ENCODE measurements around the gene DDX10. TPM values are rescaled to one million over a fixed set of nuclear protein-coding genes. Genes with fewer than 3 reads are reported as not detected.

DDX10 gene
- total and polyA plus RNA-seq, 2 experiments from 2014 or later = 32.4 to 37.8 TPM

DNA sequence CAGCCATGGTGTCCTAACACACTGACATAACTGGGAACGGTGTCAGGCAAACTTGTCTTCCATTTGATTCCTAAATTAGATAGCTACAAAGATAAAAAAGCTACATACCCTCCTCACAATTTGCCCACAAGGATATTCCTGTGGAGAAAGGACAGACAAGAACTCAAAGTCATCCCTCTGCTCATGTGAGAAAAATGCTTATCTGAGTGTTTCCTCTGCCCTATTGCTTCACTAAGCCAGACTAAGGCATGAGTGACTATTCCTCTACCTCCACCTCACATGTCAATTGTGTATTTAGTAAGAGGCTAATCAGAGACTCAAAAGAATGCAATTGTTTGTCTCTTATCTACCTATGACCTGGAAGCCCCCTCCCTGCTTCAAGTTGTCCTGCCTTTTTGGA is 247.7 kb downstream of the DDX10 start:
- no peak for TF ChIP-seq ZNF114 (CRISPR knock-in tag; IDR thresholded peaks at IDR 0.05)
- no peak overlapping the region for H3K4me3 Mint-ChIP-seq

GRCh38 chr11:108913204-108913603 is 248.3 kb downstream of the DDX10 start:
- Histone ChIP-seq H3K4me3 (no peak overlapping the region), H3K27me3 (ENCODE audit: insufficient read depth) (no peaks in the 10 kb centered on the region), H3K4me1 (ENCODE audit: insufficient read depth) (peaks cover 5% of the 10 kb centered on the region), H4K20me1 (replicated peaks; ENCODE audit: insufficient read depth) (no peaks in the 10 kb centered on the region), H3K36me3 (ENCODE audit: insufficient read depth) (no peaks in the 10 kb centered on the region; the same call in 1 of the 2 replicates), H3K27ac (ENCODE audit: low read depth) (no peak overlapping the region), H3K4me2 (no peak overlapping the region), H2AFZ (no peak overlapping the region), H3K79me2 (replicated peaks; ENCODE audit: insufficient read depth) (no peaks in the 10 kb centered on the region), H3K9me2 (ENCODE audit: insufficient read depth) (no peaks in the 10 kb centered on the region), H3F3A (replicated peaks; ENCODE audit: low read depth) (no peaks in the 10 kb centered on the region)
- Mint-ChIP-seq H3K27ac (peak overlapping the region; percentile 53), H3K36me3 (ENCODE audit: low read depth) (no peaks in the 10 kb centered on the region), H3K4me3 (no peak overlapping the region), H3K9me3 (no peaks in the 10 kb centered on the region), H3K27me3 (ENCODE audit: insufficient read depth, low read depth, poor library complexity) (peaks cover 2% of the 10 kb centered on the region), H3K4me1 (peaks cover 20% of the 10 kb centered on the region; the same call in 2 of the 3 replicates)
- ATAC-seq (no peak), DNase-seq (ENCODE audit: low spot score) (no peak)
- TF ChIP-seq JUNB (IDR thresholded peaks at IDR 0.05; ENCODE audit: unreplicated experiment) (no peak), EZH2 (IDR thresholded peaks at IDR 0.05; ENCODE audit: low read depth, unreplicated experiment) (no peak), ZNF114 (CRISPR knock-in tag; IDR thresholded peaks at IDR 0.05) (no peak), NANOG (IDR thresholded peaks at IDR 0.05; ENCODE audit: borderline replicate concordance) (no peak), POLR2AphosphoS5 (IDR thresholded peaks at IDR 0.05; ENCODE audit: low read depth) (no peak), EZH2phosphoT487 (IDR thresholded peaks at IDR 0.05; ENCODE audit: unreplicated experiment) (no peak)
- TF ChIP-seq, protein P1, sequence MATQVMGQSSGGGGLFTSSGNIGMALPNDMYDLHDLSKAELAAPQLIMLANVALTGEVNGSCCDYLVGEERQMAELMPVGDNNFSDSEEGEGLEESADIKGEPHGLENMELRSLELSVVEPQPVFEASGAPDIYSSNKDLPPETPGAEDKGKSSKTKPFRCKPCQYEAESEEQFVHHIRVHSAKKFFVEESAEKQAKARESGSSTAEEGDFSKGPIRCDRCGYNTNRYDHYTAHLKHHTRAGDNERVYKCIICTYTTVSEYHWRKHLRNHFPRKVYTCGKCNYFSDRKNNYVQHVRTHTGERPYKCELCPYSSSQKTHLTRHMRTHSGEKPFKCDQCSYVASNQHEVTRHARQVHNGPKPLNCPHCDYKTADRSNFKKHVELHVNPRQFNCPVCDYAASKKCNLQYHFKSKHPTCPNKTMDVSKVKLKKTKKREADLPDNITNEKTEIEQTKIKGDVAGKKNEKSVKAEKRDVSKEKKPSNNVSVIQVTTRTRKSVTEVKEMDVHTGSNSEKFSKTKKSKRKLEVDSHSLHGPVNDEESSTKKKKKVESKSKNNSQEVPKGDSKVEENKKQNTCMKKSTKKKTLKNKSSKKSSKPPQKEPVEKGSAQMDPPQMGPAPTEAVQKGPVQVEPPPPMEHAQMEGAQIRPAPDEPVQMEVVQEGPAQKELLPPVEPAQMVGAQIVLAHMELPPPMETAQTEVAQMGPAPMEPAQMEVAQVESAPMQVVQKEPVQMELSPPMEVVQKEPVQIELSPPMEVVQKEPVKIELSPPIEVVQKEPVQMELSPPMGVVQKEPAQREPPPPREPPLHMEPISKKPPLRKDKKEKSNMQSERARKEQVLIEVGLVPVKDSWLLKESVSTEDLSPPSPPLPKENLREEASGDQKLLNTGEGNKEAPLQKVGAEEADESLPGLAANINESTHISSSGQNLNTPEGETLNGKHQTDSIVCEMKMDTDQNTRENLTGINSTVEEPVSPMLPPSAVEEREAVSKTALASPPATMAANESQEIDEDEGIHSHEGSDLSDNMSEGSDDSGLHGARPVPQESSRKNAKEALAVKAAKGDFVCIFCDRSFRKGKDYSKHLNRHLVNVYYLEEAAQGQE (IDR thresholded peaks at IDR 0.05; ENCODE audit: unreplicated experiment) = no peak
- TF ChIP-seq, protein P2, sequence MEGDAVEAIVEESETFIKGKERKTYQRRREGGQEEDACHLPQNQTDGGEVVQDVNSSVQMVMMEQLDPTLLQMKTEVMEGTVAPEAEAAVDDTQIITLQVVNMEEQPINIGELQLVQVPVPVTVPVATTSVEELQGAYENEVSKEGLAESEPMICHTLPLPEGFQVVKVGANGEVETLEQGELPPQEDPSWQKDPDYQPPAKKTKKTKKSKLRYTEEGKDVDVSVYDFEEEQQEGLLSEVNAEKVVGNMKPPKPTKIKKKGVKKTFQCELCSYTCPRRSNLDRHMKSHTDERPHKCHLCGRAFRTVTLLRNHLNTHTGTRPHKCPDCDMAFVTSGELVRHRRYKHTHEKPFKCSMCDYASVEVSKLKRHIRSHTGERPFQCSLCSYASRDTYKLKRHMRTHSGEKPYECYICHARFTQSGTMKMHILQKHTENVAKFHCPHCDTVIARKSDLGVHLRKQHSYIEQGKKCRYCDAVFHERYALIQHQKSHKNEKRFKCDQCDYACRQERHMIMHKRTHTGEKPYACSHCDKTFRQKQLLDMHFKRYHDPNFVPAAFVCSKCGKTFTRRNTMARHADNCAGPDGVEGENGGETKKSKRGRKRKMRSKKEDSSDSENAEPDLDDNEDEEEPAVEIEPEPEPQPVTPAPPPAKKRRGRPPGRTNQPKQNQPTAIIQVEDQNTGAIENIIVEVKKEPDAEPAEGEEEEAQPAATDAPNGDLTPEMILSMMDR (conservative IDR thresholded peaks at IDR 0.05; ENCODE audit: low read depth in 2 of 2) = no peak
- TF ChIP-seq, protein P3, sequence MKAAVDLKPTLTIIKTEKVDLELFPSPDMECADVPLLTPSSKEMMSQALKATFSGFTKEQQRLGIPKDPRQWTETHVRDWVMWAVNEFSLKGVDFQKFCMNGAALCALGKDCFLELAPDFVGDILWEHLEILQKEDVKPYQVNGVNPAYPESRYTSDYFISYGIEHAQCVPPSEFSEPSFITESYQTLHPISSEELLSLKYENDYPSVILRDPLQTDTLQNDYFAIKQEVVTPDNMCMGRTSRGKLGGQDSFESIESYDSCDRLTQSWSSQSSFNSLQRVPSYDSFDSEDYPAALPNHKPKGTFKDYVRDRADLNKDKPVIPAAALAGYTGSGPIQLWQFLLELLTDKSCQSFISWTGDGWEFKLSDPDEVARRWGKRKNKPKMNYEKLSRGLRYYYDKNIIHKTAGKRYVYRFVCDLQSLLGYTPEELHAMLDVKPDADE (IDR thresholded peaks at IDR 0.05) = no peak
- TF ChIP-seq, protein P4, sequence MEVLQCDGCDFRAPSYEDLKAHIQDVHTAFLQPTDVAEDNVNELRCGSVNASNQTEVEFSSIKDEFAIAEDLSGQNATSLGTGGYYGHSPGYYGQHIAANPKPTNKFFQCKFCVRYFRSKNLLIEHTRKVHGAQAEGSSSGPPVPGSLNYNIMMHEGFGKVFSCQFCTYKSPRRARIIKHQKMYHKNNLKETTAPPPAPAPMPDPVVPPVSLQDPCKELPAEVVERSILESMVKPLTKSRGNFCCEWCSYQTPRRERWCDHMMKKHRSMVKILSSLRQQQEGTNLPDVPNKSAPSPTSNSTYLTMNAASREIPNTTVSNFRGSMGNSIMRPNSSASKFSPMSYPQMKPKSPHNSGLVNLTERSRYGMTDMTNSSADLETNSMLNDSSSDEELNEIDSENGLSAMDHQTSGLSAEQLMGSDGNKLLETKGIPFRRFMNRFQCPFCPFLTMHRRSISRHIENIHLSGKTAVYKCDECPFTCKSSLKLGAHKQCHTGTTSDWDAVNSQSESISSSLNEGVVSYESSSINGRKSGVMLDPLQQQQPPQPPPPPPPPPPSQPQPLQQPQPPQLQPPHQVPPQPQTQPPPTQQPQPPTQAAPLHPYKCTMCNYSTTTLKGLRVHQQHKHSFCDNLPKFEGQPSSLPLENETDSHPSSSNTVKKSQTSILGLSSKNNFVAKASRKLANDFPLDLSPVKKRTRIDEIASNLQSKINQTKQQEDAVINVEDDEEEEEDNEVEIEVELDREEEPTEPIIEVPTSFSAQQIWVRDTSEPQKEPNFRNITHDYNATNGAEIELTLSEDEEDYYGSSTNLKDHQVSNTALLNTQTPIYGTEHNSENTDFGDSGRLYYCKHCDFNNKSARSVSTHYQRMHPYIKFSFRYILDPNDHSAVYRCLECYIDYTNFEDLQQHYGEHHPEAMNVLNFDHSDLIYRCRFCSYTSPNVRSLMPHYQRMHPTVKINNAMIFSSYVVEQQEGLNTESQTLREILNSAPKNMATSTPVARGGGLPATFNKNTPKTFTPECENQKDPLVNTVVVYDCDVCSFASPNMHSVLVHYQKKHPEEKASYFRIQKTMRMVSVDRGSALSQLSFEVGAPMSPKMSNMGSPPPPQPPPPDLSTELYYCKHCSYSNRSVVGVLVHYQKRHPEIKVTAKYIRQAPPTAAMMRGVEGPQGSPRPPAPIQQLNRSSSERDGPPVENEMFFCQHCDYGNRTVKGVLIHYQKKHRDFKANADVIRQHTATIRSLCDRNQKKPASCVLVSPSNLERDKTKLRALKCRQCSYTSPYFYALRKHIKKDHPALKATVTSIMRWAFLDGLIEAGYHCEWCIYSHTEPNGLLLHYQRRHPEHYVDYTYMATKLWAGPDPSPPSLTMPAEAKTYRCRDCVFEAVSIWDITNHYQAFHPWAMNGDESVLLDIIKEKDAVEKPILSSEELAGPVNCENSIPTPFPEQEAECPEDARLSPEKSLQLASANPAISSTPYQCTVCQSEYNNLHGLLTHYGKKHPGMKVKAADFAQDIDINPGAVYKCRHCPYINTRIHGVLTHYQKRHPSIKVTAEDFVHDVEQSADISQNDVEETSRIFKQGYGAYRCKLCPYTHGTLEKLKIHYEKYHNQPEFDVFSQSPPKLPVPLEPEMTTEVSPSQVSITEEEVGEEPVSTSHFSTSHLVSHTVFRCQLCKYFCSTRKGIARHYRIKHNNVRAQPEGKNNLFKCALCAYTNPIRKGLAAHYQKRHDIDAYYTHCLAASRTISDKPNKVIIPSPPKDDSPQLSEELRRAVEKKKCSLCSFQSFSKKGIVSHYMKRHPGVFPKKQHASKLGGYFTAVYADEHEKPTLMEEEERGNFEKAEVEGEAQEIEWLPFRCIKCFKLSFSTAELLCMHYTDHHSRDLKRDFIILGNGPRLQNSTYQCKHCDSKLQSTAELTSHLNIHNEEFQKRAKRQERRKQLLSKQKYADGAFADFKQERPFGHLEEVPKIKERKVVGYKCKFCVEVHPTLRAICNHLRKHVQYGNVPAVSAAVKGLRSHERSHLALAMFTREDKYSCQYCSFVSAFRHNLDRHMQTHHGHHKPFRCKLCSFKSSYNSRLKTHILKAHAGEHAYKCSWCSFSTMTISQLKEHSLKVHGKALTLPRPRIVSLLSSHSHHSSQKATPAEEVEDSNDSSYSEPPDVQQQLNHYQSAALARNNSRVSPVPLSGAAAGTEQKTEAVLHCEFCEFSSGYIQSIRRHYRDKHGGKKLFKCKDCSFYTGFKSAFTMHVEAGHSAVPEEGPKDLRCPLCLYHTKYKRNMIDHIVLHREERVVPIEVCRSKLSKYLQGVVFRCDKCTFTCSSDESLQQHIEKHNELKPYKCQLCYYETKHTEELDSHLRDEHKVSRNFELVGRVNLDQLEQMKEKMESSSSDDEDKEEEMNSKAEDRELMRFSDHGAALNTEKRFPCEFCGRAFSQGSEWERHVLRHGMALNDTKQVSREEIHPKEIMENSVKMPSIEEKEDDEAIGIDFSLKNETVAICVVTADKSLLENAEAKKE (CRISPR knock-in tag; IDR thresholded peaks at IDR 0.05) = no peak

More for the DNA sequence above, 247.7 kb downstream of the DDX10 start:
- Mint-ChIP-seq H3K27ac (no peak overlapping the region), H3K9me3 (no peaks in the 10 kb centered on the region), H3K36me3 (ENCODE audit: low read depth) (no peaks in the 10 kb centered on the region), H3K27me3 (ENCODE audit: insufficient read depth, low read depth, poor library complexity) (peaks cover 2% of the 10 kb centered on the region), H3K4me1 (peaks cover 21% of the 10 kb centered on the region; the same call in 2 of the 3 replicates)
- Histone ChIP-seq H3F3A (replicated peaks; ENCODE audit: low read depth) (no peaks in the 10 kb centered on the region), H3K9me2 (ENCODE audit: insufficient read depth) (no peaks in the 10 kb centered on the region), H4K20me1 (replicated peaks; ENCODE audit: insufficient read depth) (no peaks in the 10 kb centered on the region), H3K27me3 (ENCODE audit: insufficient read depth) (no peaks in the 10 kb centered on the region), H3K4me2 (no peak overlapping the region), H3K27ac (ENCODE audit: low read depth) (no peak overlapping the region), H3K4me3 (no peak overlapping the region), H3K36me3 (ENCODE audit: insufficient read depth) (no peaks in the 10 kb centered on the region), H3K4me1 (ENCODE audit: insufficient read depth) (peaks cover 5% of the 10 kb centered on the region), H3K79me2 (replicated peaks; ENCODE audit: insufficient read depth) (no peaks in the 10 kb centered on the region), H2AFZ (no peak overlapping the region)
- ATAC-seq (no peak), DNase-seq (ENCODE audit: low spot score) (no peak)
